HG02885 (cell line): ENCODE results near the gene RBBP4.
"Not testable (repeated sequence)": the region's sequence is repeated elsewhere in the genome, so short reads cannot be mapped to it uniquely, and the experiment has no call there.

ENCODE experiments used
- ATAC-seq: cut with Tn5 transposase; IDR thresholded peaks from one replicate; pipeline ENCODE4 v1.9.1; 2021; ENCODE audit warnings: mild to moderate bottlenecking; ENCODE audit not compliant: unreplicated experiment, poor library complexity

The RBBP4 gene

DNA sequence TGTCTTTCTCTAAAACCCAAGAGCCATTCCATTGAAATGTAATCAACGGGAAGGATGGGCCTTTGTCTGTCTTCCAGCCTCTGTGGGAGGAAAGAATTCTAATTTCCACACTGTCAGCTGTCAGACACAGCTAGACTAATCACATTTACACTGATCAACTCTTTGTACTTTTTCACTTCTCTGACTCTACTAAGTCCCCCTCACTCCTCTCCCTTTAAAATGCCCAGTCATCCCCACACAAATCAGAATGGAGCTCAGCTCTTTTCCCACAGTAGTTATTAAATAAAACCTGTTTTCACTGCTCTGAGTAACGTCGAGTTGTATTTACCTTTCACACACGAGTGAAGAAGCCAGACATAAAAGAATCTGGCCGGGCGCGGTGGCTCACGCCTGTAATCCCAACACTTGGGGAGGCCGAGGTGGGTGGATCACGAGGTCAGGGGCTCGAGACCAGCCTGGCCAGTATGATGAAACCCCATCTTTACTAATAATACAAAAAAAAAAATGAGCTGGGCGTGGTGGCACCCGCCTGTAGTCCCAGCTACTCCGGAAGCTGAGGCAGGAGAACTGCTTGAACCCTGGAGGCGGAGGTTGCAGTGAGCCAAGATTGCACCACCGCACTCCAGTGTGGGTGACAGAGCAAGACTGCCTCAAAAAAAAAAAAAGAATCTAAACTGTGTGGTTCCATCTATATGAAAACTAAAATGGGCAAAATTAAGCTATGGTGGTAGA is 13.9 kb upstream of the RBBP4 start:
- ATAC-seq, result no peak

DNA sequence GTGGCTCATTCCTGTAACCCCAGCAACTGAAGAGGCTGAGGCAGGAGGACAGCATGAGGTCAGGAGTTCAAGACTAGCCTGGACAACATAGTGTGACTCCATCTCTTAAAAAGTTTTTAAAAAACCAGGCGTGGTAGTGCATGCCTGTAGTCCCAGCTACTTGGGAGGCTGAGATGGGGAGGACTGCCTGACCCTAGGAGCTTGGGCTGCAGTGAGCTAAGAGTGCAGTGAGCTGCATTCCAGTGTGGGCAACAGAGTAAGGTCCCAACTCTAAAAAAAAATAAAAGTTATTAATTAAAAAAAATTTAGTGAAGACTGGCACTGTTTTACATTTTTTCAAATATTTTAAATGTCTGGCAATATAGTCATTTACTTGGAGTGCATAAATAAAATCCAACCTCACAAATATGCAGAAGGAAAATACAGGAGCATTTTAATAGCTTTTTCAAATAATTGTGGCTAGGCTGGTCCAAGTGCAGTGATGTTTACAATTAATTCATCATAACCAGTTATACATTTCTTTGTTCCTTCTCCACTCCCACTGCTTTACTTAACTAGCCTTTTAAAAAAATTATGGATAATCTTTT is 11.4 kb upstream of the RBBP4 start:
- no peak for ATAC-seq

DNA sequence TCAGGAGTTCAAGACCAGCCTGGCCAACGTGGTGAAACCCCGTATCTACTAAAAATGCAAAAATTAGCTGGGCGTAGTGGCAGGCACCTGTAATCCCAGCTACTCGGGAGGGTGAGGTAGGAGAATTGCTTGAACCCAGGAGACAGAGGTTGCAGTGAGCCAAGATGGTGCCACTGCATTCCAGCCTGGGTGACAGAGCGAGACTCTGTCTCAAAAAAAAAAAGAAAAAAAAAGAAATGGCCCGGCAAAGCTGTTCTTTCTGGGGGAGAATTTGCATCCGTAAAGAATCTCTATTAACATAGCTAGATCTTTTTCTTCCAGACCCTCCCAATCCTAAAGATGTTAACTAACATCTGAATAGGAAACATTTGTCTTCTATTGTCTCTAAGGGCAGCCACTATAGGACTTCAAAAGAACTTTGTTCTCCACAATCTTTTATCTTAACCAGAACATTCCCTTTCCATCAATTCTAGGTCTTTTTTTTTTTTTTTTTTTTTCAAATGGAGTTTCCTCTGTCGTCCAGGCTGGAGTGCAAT is 8.6 kb upstream of the RBBP4 start:
- ATAC-seq, result not testable (repeated sequence)

DNA sequence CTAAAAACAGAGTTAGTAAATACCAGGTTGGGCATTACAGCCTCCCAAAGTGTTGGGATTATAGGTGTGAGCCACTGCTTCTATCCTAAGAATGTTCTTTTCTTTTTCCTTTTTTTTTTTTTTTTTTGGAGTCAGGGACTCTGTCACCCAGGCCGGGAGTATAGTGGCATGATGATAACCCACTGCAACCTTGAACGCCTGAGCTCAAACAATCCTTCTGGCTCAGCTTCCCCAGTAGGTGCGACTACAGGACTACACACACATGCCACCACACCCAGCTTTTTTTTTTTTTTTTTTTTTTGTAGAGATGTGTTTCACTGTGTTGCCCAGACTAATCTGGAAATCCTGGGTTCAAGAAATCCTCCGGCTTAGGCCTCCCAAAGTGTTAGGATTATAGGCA is 6.6 kb upstream of the RBBP4 start:
- no peak for ATAC-seq

DNA sequence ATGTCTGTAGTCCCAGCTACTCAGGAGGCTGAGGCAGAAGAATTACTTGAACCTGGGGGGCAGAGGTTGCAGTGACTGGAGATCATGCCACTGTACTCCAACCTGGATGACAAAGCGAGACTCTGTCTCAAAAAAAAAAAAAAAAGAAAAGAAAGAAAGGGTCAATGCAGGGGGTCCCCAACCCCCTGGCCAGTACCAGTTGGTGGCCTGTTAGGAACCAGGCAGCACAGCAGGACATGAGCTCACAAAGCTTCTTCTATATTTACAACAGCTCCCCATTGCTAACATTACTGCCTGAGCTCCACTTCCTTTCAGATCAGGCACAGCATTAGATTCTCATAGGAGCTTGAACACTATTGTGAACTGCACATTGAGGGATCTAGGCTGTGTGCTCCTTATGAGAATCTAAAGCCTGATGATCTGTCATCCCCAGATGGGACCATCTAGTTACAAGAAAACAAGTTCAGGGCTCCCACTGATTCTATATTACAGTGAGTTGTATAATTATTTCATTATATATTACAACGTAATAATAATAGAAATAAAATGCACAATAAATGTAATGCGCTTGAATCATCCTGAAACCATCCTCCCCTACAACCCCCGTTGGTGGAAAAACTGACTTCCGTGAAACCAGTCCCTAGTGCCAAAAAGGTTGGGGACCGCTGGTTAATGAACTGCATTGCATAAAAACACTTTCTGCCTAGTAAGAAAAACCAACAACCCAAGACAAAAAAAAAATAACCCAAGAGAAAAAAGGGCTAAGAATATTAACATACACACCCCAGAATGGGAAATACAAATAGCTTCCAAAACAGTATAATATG is 3.5 kb upstream of the RBBP4 start:
- no peak for ATAC-seq

DNA sequence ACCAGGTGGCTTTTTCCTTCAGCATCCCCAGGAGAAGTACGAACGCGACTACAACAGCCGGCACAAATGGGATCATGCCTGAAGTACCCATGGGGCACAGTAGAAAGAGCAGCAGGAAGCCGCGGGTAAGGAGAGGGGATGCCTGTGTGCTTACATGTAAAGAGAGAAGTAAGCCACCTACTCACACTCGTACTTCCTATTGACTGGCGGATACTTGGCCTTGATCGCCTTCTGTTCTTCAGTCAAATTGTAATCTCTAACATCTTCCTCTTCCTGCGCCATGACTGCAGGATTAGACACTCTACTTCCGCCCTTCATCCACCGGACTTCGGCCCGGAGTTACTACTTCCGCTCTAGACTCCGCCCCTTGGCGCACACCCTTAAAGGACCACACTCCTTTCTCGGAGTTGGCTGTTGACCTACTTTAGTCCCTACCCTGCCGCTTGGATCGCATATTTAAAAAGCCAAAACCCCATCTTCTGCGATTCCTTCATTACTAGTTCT is 708 bp upstream of the RBBP4 start, which contains the start of gene ZBTB8OS:
ZBTB8OS (minus strand) TSS at position 303 of the 504 bp plus-strand sequence; CDS start at position 282, 21 bp downstream.
- peak; percentile 63 for ATAC-seq

DNA sequence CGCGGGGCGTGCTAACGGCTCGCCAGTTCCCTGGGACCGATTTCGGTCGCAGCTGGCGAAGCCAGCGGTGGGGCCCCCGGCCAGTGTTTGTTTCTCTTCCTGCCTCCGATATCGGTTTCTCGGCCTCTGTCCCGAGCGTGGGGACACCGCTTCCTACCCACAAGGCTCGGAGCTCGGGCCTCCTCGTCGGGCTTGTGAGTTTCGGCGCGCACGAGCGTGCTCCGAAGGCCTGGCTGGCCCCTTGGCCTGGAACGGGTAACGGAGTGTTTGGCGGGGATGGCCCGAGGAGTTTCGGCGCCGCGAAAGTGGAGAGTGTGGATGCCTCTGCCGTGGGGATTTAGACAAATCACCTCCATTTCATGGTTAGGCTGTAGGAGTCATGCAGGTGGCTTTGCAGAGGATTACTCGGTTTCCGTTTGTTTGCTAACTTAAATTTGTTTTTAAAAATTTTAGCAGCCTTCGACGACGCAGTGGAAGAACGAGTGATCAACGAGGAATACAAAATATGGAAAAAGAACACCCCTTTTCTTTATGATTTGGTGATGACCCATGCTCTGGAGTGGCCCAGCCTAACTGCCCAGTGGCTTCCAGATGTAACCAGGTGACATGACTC is 559 bp downstream of the RBBP4 start:
- ATAC-seq, result no peak

DNA sequence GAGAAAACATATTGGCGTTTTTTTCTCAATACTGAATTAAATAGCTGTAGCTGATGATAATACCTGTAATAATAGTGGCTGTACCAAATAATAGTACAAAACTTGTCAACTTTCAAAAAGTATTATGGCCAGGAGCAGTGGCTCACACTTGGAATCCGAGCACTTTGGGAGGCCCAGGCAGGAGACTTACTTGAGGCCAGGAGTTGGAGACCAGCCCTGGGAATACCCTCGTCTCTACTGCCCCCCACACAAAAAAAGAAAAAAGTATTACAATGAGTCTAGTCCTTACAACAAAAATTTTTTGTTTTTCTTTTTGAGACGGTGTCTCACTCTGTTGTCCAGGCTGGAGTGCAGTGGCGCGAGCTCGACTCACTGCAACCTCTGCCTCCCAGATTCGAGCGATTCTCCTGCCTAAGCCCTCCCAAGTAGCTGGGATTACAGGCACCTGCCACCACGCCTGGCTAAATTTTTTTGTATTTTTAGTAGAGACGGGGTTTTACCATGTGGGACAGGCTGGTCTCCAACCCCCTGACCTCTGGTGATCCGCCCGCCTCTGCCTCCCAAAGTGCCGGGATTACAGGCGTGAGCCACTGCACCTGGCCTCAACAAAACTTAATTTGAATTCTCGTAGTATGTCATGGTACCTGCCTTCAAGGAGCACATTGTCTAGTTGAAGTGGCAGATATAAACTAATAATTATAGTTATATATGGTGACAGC is 1.4 kb downstream of the RBBP4 start:
- no peak for ATAC-seq

DNA sequence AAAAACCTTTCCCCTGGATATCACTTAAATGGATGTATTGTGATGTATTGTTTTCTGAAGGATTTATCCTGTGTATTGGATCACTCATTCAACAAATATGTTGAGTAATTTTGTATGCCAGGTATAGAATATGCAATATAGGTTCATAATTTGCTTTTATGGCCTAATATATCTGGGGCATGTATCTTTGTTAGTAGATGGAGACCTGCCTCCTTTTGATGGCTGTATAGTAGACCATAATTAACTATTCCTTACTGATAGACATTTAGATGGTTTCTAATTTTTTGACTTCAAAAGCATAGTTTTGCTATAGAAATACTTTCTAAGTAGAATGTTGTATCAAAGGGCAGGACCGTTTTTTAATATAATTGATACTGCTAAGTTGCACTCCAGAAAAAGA is 8.6 kb downstream of the RBBP4 start:
- no peak for ATAC-seq

DNA sequence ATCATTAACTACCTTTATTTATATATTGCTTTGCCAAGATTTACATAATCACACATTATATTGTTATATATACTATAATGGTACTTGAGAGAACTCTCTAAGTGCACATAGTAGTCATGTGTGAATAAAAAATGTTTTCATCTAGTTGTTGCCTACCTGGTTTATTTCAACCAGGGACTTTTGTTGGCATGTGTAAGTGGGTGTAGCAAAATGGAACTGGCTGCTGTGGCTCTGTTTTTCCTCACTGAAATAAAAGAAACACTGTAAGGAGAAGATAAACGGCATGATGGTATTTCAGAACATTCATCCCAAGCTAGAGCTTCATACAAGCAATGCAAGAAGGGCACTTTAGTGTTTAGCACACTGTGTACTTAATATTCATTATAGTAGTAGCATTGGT is 14.9 kb downstream of the RBBP4 start:
- no peak for ATAC-seq

DNA sequence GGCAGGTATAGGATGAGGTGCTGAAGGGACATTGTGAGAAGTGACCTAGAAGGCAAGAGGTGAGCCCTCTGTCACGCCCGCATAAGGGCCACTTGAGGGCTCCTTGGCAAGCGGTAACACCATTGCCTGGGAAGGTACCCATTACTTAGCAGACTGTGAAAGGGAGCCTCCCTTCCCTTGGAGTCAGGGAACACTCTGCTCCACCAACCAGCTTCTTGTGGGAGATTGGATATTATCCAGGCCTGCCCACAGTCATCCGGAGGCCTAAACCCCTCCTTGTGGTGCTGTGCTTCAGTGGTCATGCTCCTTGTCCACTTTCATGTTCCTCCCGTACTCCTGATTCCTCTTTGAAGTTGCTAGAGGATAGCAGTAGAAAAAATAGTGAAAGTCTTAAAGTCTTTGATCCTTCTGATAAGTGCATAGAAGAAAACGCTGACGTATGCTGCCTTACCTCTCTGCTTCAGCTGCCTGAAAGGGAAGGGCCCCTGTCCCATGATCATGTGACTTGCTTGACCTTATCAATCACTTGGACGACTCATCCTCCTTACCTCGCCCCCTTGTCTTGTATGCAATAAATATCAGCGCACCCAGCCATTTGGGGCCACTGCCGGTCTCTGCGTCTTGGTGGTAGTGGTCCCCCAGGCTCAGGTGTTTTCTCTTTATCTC is 16.0 kb downstream of the RBBP4 start:
- no peak for ATAC-seq

DNA sequence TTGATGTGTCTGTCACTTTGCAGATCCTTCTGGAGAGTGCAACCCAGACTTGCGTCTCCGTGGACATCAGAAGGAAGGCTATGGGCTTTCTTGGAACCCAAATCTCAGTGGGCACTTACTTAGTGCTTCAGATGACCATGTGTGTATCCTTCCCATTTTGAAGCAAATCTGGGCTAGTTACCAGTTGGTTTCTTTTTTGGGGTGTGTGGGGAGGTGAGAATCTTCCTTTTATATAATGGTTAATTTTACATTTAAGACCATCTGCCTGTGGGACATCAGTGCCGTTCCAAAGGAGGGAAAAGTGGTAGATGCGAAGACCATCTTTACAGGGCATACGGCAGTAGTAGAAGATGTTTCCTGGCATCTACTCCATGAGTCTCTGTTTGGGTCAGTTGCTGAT is 17.7 kb downstream of the RBBP4 start:
- not testable (repeated sequence) for ATAC-seq

DNA sequence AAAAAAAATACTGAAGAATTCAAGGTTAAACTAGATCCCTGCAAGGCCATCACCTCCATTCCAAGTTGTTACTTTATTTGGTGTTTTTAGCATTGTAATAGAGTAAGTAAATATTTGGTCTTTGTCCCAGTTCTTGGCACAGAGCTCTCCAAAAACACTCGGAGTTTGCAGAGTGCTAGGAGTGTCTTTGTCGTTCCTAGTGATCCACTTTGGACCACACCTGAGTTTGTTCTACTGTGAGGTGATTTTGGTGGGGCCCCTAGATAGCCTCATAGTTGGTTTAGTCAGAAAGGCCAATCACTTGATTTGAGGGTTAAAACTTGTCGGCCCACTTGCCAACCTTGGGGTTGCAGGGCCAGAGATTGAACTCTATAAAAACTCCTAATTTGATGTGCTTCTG is 25.9 kb downstream of the RBBP4 start:
- no peak for ATAC-seq

DNA sequence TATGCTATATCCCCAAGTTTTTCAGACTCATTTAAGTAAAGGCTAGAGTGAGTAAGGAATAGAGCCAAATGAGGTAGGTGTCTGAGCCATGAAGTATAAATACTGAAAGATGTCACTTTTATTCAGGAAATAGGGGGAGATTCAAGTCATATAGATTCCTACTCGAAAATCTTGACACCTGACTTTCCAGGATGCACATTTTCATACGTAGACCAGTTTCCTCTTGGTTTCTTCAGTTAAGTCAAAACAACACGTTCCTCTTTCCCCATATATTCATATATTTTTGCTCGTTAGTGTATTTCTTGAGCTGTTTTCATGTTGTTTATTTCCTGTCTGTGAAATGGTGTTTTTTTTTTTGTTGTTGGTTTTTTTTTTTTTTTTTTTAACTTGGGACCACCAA is 29.0 kb downstream of the RBBP4 start:
- ATAC-seq, result not testable (repeated sequence)

DNA sequence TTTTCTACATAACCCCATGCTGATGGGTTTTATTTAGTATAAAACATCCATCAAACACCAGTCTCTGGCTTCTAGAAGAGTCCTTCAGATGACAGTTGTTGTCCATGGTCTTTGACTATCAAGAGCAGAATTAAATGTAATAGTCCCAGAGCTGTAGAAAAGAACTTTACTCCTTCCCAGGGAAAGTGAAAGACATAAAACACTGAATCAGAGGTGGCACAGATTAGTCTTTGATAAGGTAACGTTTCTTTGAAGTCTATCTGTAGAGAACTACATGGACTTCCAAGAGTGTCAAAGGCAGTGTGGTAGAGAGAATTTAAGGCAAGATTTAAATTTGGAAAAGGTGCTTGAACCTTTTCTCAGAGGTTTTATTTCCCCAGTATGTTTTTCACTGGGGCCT is 29.6 kb downstream of the RBBP4 start:
- ATAC-seq, result no peak

DNA sequence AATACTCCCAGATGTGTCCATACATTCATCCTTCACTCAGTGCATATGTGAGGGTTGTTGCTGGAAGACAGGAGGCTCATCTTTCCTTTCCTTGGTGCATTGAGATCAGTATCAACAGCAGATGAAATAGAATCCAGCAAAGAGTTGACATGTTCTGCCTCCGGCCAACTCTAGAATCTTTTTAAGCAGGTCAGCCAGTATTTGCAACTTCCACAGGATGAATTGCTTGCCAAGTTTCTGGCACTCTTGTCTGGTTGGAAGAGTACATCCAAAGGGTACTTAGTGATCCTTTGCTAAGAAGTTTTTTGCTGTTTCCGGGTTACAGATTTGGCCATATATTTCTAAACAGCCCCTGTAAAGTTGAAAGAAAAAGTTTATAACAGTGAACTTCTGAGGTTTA is 30.5 kb downstream of the RBBP4 start:
- no peak for ATAC-seq

DNA sequence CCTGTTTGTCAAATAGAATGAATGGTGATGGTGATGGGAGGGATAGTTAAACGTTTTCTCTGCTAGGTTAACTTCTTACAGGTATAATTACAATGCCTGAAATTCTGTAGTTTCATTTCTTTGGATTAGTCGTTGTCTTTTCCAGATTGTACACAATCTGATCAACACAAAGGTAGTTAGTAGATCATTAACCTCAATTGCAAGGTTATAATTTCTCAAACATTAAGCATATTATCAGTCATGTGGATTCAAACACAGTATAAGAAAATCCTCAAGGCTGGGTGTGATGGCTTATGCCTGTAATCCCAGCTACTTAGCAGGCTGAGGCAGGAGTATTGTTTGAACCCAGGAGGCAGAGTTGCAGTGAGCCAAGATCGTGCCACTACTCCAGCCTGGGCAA is 31.0 kb downstream of the RBBP4 start:
- no peak for ATAC-seq

DNA sequence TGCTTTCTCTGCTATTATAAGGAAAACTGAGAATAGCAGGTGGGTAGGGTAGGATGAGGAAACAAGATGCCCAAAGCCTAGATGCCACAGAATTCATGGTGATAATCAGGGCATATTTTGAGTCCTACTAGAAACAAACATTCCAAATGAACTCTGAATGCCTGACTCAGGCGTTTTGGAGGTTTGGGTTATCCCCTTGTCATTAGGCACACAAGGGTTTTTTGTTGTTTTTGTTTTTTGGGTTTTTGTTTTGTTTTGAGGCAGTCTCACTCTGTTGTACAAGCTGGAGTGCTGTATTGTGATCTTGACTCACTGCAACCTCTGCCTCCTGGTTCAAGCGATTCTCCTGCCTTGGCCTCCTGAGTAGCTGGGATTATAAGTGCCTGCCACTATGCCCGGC is 32.4 kb downstream of the RBBP4 start:
- ATAC-seq, result no peak

DNA sequence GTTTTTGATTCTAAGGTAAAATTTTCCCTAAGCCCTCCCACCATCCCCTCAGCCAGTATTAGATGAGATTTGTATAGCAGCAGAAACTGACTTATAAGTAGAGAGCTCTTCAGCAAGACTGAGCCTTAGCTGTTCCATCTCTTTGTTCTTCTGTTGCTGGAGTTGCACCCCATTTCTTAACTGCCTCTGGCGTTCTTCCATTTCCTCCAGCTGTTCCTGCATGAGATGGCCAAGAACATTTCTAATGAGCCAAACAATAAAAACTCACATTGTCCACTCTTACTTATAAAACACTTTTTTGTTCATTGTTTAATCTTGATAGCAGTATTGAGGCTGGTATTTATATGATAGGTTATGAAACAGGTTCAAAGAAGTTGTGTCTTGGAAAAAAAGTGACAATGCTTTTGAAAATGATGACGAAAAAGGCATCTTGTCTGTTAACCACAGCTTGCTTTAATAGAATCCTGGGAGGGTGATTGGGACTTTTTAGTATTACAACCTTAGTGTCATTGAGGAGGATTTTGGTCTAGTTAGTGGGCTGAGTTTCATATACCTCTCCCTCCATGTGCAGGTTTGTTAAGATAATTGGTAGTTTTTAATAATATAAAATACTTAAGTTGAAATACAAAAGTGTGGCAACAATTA is 33.3 kb downstream of the RBBP4 start:
- ATAC-seq, result no peak
